HG03469 (cell line): ENCODE measurements around the gene RIPK3.

ENCODE experiments used
- ATAC-seq: cut with Tn5 transposase; IDR thresholded peaks from one replicate; pipeline ENCODE4 v1.9.1; 2021; ENCODE audit warnings: mild to moderate bottlenecking, moderate library complexity, moderate number of reproducible peaks; ENCODE audit not compliant: unreplicated experiment

The RIPK3 gene

GRCh38 chr14:24325041-24325530 is 14.7 kb downstream of the RIPK3 start:
- no peak for ATAC-seq

DNA sequence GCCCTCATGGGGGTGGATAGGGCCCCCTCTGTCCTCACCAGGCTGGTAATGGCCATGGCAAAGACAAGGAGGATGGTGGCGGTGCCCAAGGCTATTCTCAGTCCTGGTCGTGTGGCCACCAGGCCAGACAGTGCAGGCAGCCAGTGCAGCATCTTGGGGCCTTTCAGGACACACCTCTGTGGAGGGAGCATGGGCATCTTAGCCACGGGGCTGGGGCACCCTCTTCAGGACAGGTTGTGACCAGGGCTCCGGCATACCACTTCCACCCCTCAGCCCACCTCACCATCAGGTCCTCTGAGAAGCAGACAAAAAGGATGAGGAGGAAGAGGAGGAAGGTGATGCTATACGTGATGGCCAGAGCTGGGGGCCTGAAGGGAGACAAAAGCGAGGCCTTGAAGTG is 15.8 kb downstream of the RIPK3 start:
- ATAC-seq, result no peak

GRCh38 chr14:24323341-24323740 is 16.4 kb downstream of the RIPK3 start:
- no peak for ATAC-seq

- no peak for ATAC-seq
Observed at GRCh38 chr14:24322672-24323071, 17.1 kb downstream of the RIPK3 start.

- no peak for ATAC-seq
Observed at GRCh38 chr14:24321212-24321975, 18.4 kb downstream of the RIPK3 start.

- ATAC-seq, result no peak
Observed at GRCh38 chr14:24317141-24317928, 22.5 kb downstream of the RIPK3 start.

DNA sequence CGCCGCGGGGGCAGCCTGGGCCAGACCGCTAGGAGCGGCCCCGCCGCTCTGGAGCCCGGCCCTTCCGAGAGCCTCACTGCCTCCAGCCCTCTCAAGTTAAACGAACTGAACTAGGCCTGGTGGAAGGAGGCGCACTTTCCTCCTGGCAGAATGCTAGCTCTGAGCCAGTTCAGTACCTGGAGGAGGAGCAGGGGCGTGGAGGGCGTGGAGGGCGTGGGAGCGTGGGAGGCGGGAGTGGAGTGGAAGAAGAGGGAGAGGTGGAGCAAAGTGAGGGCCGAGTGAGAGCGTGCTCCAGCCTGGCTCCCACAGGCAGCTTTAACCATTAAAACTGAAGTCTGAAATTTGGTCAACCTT is 23.2 kb downstream of the RIPK3 start:
- ATAC-seq, result no peak

- no peak for ATAC-seq
Observed at GRCh38 chr14:24315807-24316596, 23.8 kb downstream of the RIPK3 start.

DNA sequence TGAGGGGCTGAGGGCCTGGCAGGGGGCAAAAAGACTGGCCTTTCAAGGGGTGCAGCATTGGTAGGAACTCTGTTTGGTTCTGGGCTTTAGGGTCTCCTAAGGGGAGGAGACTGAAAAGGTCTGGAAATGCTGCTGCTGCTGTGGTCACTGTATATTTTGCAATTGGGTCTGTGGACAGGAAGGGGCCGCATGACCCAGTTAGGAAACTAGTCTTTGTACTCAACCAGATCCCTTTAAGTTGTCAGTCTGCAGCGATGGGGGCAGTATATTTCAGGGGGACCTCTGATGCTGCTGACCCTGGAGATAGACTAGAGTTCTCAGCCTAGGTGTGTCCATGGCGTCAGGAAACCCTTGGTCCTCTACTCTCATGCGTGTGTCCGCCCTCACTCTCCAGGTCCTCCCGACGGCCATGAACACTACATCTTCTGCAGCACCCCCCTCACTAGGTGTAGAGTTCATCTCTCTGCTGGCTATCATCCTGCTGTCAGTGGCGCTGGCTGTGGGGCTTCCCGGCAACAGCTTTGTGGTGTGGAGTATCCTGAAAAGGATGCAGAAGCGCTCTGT is 24.5 kb downstream of the RIPK3 start:
- no peak for ATAC-seq

DNA sequence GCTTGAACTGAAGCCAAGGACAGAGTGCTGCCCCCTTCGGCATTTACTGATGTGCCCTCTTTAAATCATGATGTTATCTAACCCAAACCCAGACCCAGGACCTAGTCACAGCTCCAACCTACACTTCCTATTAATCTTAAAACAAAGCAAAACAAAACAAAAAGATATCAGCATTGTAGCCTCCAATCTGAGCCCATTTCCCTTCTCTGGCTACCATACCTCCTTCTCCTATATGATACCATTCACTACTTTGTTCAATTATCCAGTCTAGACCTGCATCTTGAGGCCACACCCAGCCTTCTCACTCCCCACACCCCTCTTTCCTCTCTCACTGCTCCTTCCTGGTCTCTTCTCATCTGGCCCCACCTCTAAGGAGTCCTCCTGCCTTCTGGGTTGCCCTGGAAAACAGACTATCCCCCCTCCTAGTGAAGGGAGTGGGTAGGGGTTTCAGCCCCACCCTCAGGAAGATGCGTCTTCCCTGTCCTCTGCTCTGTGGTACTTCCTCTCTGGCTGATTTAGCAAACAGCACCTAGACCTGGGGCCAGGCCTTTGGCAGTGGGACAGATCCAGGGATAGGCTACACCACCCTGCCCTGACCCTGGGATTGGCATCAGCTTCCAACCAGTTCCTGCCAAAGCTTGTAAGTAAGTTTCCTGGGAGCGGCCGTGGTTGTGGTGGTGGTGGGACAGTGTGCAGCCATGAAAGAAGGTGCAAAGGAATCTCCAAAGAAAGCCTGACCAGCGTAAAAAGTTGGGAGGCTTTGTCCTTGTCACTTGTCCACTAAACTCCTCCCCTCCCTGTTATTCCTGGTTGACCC is 25.2 kb downstream of the RIPK3 start:
- no peak for ATAC-seq

DNA sequence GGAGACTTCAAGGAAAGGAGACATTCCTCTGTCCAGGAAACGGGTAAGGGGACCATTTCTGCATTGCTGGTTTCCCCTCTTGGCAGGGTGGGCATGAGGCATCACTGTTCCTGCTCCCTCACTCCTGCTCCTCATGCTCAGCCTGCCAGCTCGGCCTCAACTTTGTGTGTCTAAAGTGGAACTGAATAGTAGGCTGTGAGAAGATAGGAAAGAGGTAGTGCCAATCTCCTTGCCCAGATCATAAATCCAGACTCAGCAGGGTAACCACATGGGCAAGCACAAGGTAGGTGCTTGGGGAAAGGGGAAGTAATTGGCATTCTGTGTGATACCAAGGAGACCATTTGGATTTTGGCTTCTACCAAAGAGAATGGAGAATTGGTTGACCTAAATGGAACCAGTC is 25.9 kb downstream of the RIPK3 start:
- ATAC-seq, result no peak

DNA sequence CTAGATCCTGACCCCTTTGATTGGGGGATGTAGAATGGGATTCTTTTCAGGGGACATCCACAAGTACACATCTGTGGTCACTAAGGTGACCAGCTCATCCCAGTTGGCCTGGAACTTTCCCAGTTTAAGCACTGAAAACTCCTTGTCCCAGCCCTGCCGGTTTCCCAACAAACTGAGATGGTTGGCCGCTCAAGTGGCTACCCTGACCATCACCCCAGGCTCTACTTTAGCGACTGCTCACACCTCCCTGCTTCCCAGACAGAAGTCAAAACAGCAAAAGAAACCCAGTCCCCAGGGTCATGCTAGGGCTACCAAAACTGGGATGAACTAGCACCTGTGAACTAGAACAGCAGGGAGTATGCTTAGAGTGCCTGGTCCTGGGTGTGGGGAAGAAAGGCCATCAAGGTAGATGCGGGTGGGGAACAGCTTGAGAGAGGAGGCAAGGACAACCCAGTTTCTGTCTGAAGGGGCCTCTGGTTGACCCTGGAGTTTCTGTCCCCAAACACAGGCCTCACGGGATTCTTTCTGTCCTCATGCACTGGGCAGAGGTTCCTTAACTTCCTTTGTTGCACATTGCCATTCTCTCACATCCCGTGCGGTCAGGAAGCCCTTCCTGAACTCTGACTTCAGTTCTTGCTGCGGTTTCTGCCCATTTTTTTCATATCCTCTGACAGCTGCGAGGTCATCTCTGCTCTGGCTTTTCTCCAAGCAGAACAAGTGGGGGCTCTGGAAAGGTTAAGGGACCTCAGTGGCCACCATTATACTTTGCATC is 26.9 kb downstream of the RIPK3 start:
- ATAC-seq, result no peak

GRCh38 chr14:24311837-24312615 is 27.8 kb downstream of the RIPK3 start:
- ATAC-seq, result no peak

- peak; percentile 65 for ATAC-seq
Observed at GRCh38 chr14:24310646-24311604, 28.9 kb downstream of the RIPK3 start, which contains the start of gene LTB4R. TSS of gene LTB4R (plus strand) at chr14:24311502. CDS start at chr14:24315652, 4,150 bp downstream.

GRCh38 chr14:24310265-24310645 is 29.5 kb downstream of the RIPK3 start:
- ATAC-seq, result no peak

DNA sequence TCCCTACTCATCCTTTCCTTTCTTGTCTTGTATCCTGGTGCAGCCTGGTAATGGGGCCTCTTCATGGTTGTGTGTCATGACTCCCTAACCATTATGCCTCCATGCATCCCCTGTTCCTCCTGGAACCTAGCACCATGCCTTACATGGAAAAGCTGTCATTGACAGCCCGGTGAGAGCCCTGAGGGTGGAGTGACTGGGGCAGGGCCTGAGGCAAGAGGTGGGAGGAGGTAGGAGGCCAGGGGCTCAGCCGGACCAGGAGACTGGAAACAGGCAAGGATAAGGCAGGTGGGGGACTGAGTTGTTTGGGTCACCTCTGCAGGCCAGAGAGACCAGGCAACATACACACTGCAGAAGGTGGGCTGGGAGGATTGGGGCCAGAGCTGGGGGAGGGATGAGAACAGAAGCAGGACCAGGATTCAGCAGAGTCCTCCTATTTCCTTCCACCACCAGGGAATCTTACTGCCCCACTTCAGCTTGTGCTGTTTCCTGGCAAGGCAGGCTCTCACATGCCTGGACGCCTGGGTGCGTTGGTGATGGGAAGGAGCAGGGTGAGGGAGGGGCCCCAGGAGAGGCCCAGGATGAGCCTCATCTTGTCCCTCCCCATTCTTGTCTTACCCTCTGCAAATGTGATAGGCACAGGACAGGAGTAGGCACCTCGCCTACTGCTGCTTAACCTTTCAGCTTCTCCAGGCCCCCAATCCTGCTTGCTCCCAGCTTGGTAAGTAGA is 30.1 kb downstream of the RIPK3 start, which contains the start of gene LTB4R2:
Gene LTB4R2, plus strand, starts transcription at position 603 of the 727 bp plus-strand sequence. CDS start 525 bp downstream, outside the sequence.
- no peak for ATAC-seq
